ENCODE measurements around the gene PPARG. TPM values are rescaled to one million over a fixed set of nuclear protein-coding genes. Genes with fewer than 3 reads are reported as not detected.

PPARG gene
- total RNA-seq, 1 experiment from 2014 or later, result 71.6 TPM

- TF ChIP-seq TCF7L2 (IDR thresholded peaks at IDR 0.05; ENCODE audit: borderline replicate concordance, extremely low read depth, insufficient read depth, insufficient read length), result peak; percentile 91
- TF ChIP-seq FOSL1 (IDR thresholded peaks at IDR 0.05; ENCODE audit: low read depth), result peak; percentile 94
- peak; percentile 83 for TF ChIP-seq RAD21 (IDR thresholded peaks at IDR 0.05; ENCODE audit: low read depth)
Observed at GRCh38 chr3:12471241-12471640, 182.4 kb downstream of the PPARG start (continued).

- CTCF ChIA-PET, result interaction anchor here (1.4 to 3.8 kb wide), 2 partner anchors 7 to 337 kb away, joined by 3 to 23 read pairs; no protein-coding TSS in a partner anchor
- intact Hi-C loops (cut with micrococcal nuclease), result loop anchor here (1.0 to 5.0 kb wide), 3 partner anchors 29 to 185 kb away; partner anchors contain the start of gene PPARG
- no peaks in the 10 kb centered on the region for H3K27me3 ChIP-seq (ENCODE audit: insufficient read depth, low read length)
Observed at GRCh38 chr3:12472000-12472610, 183.2 kb downstream of the PPARG start.

More at GRCh38 chr3:12472000-12472610, 183.2 kb downstream of the PPARG start:
- H3K27ac ChIP-seq (ENCODE audit: low read depth, low read length), result peak overlapping the region; percentile 72
- peaks cover 26 to 56% of the 10 kb centered on the region in 2 experiments for H3K4me1 ChIP-seq (ENCODE audit: control insufficient read depth in 1 of 2, insufficient read depth in 2 of 2, low read length in 2 of 2)
- no peaks in the 10 kb centered on the region for H3K9me2 ChIP-seq (ENCODE audit: insufficient read depth)
- H3K4me2 ChIP-seq (ENCODE audit: low read length), result peak overlapping the region; percentile 72
- TF ChIP-seq CEBPB (IDR thresholded peaks at IDR 0.05; ENCODE audit: low read depth) (no peak), ATF3 (IDR thresholded peaks at IDR 0.05) (no peak), POLR2A (IDR thresholded peaks at IDR 0.05; ENCODE audit: borderline replicate concordance, extremely low read depth, insufficient read depth, insufficient read length) (no peak), EGR1 (IDR thresholded peaks at IDR 0.05; ENCODE audit: low read depth) (no peak), MAX (IDR thresholded peaks at IDR 0.05) (no peak; the same call in 1 of the 2 replicates), EZH2 (IDR thresholded peaks at IDR 0.05) (no peak), SP1 (IDR thresholded peaks at IDR 0.05; ENCODE audit: low read depth) (no peak), ZFX (IDR thresholded peaks at IDR 0.05) (no peak), SRF (IDR thresholded peaks at IDR 0.05; ENCODE audit: low read depth) (no peak), RAD21 (IDR thresholded peaks at IDR 0.05; ENCODE audit: low read depth) (no peak), YY1 (IDR thresholded peaks at IDR 0.05; ENCODE audit: extremely low read depth, insufficient replicate concordance, low read depth, low read length) (no peak), SIN3A (IDR thresholded peaks at IDR 0.05; ENCODE audit: low read depth) (no peak), TCF7L2 (IDR thresholded peaks at IDR 0.05; ENCODE audit: borderline replicate concordance, extremely low read depth, insufficient read depth, insufficient read length) (no peak), CTCF (IDR thresholded peaks at IDR 0.05 in 2 of 3, conservative IDR thresholded peaks at IDR 0.05 in 1 of 3; ENCODE audit: borderline replicate concordance in 1 of 3, insufficient read depth in 1 of 3, low read depth in 2 of 3, low read length in 2 of 3) (no peak), EZH2phosphoT487 (IDR thresholded peaks at IDR 0.05; ENCODE audit: borderline replicate concordance) (no peak), POLR2AphosphoS5 (IDR thresholded peaks at IDR 0.05; ENCODE audit: low read depth, low read length) (no peak)
- ATAC-seq, result no peak
- BruUV-seq (replicated peaks), result no TSS peak
- H3K36me3 ChIP-seq (ENCODE audit: control insufficient read depth in 1 of 2, insufficient read depth in 2 of 2, low read length in 2 of 2), result no peaks in the 10 kb centered on the region
- RAD21 ChIA-PET (ENCODE audit: low non-redundant PET in 1 of 2, low total read pairs in 2 of 2, uncharacterized antibody in 2 of 2, unreplicated experiment in 2 of 2), result no interaction called here
- no peak overlapping the region for H3K4me3 ChIP-seq (replicated peaks in 1 of 2; ENCODE audit: low read depth in 1 of 2, low read length in 2 of 2)
- peak overlapping the region; percentile 41; the same call in 1 of the 2 replicates for H3K9ac ChIP-seq (ENCODE audit: low read length)
- no peaks in the 10 kb centered on the region for H3K9me3 ChIP-seq (ENCODE audit: control insufficient read depth in 1 of 2, insufficient read depth in 1 of 2, low read depth in 1 of 2, low read length in 2 of 2)
- DNase-seq (ENCODE audit: low read depth, low spot score), result no peak
- H2AFZ ChIP-seq (ENCODE audit: low read depth, low read length, poor library complexity, severe bottlenecking), result no peak overlapping the region
- no peaks in the 10 kb centered on the region for H4K20me1 ChIP-seq (ENCODE audit: insufficient read depth)
- POLR2A ChIA-PET, result interaction anchor here (1.7 kb wide), 1 partner anchor 12 kb away, joined by 4 read pairs; the partner anchor contains the start of gene TSEN2
- no peaks in the 10 kb centered on the region for H3K79me2 ChIP-seq (ENCODE audit: insufficient read depth, low read length)
